Activated CD8-positive, alpha-beta memory T cell treated with anti-CD3 and anti-CD28 coated beads, Interleukin-2, amount 50 U/mL, for 1 hour (primary cell): ENCODE results near the gene GRK5.
"Not testable (repeated sequence)": the region's sequence is repeated elsewhere in the genome, so short reads cannot be mapped to it uniquely, and the experiment has no call there.

Source experiments
- DNase-seq: peaks from one replicate; pipeline ENCODE4 v3.0.0-alpha.2; 2020; ENCODE audit errors: extremely low read depth

GRK5 gene

DNA sequence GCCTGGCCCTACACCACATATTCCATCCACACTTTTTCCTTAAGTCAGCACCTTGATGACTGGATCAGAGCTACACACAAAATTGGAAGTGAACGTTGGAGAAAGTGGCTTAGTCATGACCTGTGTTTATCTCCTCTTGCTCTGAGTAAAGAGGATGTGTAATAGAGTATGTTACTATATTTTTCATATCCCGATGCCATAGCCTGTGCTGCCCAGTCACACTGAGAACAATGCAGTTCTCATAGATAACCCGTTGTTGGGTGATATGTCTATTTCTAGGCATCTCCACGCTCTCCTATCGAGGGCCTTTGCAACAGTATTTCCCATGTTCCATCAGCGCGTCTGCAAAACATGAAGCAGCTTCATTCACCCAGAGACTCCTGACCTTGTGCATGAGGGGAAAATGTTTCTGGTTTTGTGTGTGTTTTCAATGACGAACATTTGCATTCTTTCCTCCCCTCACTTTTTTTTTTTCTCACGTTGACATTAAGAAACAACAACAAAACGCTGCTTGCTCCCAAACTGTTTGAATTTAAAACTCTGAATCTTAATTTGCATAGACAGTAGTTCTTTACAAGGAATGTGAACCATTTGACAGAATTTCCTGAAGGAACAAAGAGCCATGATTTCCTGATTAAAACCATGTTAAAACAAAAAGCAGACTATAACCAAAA is 43.4 kb downstream of the GRK5 start:
- no peak for DNase-seq

DNA sequence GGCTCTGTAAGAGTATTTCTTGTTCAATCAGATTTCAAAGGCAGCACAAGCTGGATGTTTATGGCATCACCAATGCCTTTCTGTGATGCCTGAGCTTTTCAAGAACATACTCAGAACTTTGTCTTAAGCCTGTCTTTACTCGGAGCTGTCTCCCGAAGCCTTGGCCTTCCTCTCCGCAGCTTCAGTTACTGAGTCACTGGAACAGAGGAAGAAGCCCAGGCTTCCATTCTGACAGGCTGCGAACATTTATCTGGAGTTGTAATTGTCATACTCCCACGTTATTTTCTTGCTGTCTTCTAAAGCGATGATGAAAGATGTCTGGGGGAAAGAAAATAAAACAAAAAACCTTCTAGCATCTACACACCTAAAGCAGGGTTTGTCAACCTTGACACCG is 43.9 kb downstream of the GRK5 start:
- DNase-seq, result no peak

DNA sequence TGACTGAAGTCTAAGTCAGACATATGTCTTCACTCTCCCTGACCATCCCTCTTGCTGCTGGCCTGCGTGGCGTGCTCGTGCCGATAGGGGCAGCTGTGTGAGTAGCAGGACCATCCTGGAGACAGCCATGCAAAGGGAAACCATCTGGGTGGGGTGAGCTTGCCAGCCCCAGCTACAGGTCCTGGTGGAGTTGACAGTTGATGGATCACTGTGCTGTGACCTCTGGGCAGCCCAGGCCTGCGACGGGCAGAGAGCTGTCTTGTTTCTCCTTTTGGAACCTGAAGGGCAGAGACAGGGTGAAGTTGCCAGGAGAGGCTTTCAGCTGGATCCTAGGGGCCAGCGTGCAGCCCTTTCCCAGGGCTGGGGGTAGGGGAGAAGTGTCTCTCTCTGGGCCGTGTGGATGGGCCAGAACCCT is 44.7 kb downstream of the GRK5 start:
- DNase-seq, result no peak

DNA sequence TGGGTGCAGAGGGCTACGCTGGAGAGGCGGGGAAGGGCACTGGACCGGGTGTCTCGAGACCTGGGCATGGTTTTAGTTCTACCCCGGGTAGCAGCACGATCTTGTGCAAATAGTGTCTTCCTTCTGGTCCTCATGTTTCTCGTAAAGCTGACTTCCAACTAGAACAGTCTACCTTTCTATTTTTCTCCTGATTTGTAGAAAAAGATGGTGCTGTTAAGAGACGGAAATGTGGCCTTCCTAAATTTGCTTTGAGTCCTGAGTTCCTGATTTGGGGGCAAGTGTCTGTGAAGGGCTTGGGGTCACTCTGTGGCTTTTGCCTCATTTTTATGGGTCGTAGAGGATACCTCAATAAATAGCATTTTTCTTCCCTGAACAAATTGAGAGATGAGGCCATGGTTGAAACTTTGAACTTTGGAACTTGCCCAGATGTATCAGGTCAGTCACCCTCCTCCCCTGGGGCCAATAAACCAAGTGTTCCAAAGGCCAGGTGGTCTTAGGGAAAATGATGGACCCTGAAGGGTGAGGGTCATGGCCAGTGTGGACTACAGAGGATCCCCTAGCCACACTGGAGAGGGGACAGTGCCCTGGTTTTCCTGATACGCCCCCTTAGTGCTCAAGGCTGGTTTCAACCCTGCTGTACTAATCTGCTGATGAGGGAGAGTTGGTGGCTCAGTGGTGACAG is 45.2 kb downstream of the GRK5 start:
- no peak for DNase-seq

GRCh38 chr10:119253433-119254174 is 46.2 kb downstream of the GRK5 start:
- no peak for DNase-seq

- DNase-seq, result no peak
Measured at GRCh38 chr10:119254335-119254734, 47.0 kb downstream of the GRK5 start.

- no peak for DNase-seq
Measured at GRCh38 chr10:119256030-119256429, 48.7 kb downstream of the GRK5 start.

DNA sequence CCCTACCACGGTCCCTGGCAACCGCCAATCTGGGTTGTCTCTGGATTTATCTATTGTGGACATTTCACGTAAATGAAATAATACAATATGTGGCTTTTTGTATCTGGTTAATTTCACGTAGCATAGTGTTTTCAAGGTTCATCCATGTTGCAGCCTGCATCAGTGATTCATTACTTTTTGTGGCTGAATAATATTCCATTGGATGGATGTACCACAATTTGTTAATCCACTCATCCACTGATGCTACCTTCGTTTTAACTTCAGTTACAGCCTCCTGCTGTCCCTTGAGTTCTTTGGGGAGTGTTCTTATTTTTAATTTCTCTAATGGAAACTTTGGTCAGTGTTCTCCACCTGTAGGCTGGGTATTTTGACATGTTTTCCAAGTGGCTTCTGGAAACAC is 49.5 kb downstream of the GRK5 start:
- DNase-seq, result no peak

- no peak for DNase-seq
Measured at GRCh38 chr10:119257899-119258419, 50.6 kb downstream of the GRK5 start.

- DNase-seq, result no peak
Measured at GRCh38 chr10:119259345-119259744, 52.0 kb downstream of the GRK5 start.

GRCh38 chr10:119261016-119261415 is 53.6 kb downstream of the GRK5 start:
- not testable (repeated sequence) for DNase-seq

- no peak for DNase-seq
Measured at GRCh38 chr10:119263951-119264617, 56.7 kb downstream of the GRK5 start.

DNA sequence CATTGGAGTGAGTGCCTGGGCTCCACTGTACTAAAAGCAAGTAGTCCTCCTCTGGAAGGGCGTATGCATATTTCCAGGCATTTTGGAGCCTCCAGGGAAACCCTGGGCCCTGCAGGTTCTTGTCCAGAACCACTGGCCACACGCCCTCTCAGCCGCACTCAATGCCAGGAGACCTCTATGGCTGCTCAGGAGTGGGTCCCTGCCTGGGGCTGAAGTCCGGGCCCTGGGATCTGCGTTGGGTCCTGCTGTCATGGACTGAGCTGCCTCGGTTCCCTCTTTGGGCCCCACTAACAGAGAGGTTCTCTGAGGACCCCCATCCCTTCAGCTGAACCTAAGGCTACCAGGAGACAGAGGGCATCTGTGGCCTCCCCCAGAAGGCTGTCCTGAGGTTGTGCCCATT is 58.3 kb downstream of the GRK5 start:
- DNase-seq, result no peak

DNA sequence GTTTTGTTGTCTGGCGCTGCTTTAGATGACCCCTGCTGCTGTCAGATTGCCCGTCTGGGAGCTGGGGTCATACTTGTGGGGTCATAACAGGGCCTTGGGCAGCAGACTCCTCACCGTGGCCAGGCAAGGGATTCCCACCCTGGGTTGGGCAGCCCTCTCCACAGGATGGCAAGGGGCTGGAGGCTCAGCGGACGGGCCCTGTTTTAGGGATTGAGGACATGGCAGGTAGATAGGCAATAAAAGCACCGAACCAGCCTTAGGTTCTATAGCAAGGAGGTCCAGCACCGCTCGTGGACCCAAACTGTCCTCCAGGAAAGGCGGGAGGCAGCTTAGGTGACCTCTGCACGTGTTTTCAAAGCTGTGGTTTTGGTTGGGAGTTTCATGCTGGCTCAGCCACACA is 60.0 kb downstream of the GRK5 start:
- no peak for DNase-seq

DNA sequence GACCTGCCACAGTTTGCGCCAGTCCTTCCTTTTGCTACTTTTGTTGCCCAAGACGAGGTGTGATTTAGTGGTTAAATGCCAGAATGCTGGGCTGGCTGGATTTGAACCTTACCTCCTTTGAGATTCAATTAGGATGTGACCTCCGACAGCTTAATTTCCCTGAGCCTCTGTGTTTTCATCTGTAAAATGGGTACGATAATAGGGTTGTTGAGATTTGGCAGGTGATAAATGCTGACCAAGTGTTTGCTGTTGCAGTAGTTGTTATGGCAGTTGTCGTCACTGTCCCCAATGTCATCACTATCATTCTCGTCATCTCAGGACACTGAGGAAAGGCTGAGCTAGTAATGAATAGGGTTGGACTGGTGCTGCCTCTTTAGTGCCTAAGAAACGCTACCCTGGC is 61.1 kb downstream of the GRK5 start:
- DNase-seq, result no peak

GRCh38 chr10:119268871-119269506 is 61.6 kb downstream of the GRK5 start:
- peak; percentile 61 for DNase-seq

DNA sequence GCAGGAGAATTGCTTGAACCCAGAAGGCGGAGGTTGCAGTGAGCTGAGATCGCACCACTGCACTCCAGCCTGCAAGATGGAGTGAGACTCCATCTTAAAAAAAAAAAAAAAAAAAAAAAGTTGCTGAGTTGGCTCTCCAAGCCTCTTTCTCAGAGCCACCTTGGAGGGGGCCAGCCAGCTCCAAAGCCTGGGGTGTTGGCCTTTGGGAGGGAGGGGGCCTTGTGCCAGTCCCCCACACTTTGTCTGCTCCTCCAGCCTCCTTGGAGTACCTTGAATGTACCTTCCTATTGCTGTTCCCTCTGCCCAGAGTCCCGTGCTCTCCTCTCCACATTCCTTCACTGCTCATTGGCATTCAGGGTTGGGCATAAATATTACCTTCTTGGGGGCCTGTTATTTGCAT is 62.4 kb downstream of the GRK5 start:
- no peak for DNase-seq

GRCh38 chr10:119270762-119271366 is 63.5 kb downstream of the GRK5 start:
- DNase-seq, result no peak

DNA sequence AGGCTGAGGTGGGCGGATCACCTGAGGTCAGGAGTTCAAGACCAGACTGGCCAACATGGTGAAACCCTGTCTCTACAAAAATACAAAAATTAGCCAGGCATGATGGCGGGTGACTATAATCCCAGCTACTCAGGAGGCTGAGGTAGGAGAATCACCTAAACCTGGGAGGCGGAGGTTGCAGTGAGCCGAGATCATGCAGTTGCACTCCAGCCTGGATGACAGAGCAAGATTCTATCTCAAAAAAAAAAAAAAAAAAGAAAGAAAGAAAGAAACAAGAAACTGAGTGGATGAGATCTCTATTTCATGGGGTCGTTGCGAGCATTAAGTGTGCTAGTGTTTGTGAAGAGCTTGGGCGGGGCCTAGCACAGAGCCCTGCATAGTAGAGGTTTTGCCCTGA is 65.0 kb downstream of the GRK5 start:
- DNase-seq, result not testable (repeated sequence)

GRCh38 chr10:119272736-119273135 is 65.4 kb downstream of the GRK5 start:
- DNase-seq, result no peak

GRCh38 chr10:119273413-119273812 is 66.0 kb downstream of the GRK5 start:
- no peak for DNase-seq
